Liver (tissue), 2 donors: Measurements from ENCODE around the gene CFAP45.

ENCODE experiments used
- EGR1 ChIP-seq, 2 donors: IDR thresholded peaks; 2 replicates each; pipeline ENCODE4 v1.6.1; 2016 to 2018; ENCODE audit warnings: antibody characterized with exemption in 2 of 2, low read depth in 2 of 2
- RAD21 ChIP-seq, 2 donors: IDR thresholded peaks; 2 replicates each; pipeline ENCODE4 v1.6.1; 2016; ENCODE audit warnings: antibody characterized with exemption in 2 of 2, mild to moderate bottlenecking in 2 of 2
- YY1 ChIP-seq: IDR thresholded peaks from 2 replicates; pipeline ENCODE4 v1.6.1; 2016; ENCODE audit warnings: antibody characterized with exemption, mild to moderate bottlenecking
- donor health status: healthy.

- TF ChIP-seq YY1 (no peak), RAD21 (IDR thresholded peaks at IDR 0.05) (no peak), EGR1 (IDR thresholded peaks at IDR 0.05; ENCODE audit: low read depth in 2 of 2) (no peak)
Measured at GRCh38 chr1:159883134-159883533, 16.8 kb downstream of the CFAP45 start.
